ENCODE data around the gene GSG1L2. TPM values are rescaled to one million over a fixed set of nuclear protein-coding genes. Genes with fewer than 3 reads are reported as not detected.
A peak's percentile ranks its signal among the peaks of the same experiment; 100 is the strongest.

Gene GSG1L2
- total and polyA plus RNA-seq, 2 of the 13 experiments (the other 11 are each of a cell fraction or from before 2014, with no cell fraction given), result not detected

GRCh38 chr17:9811086-9811485, 10.8 kb downstream of the GSG1L2 start:
- no peaks in the 10 kb centered on the region for H3K79me2 ChIP-seq (ENCODE audit: insufficient read depth, low read length)
- H3K9me3 ChIP-seq (ENCODE audit: low read length), result no peaks in the 10 kb centered on the region
- H4K20me1 ChIP-seq (ENCODE audit: insufficient read depth, low read length), result no peaks in the 10 kb centered on the region
- in situ Hi-C loops (cut with HindIII; ENCODE audit: extremely low pct_ligation_motif_present, low pct_unique_long_range_greater_than_20kb), result no loop called here
- no peak overlapping the region for H3K9ac ChIP-seq (ENCODE audit: insufficient read depth, low read depth, low read length)
- DNase-seq (ENCODE audit: low spot score) (no peak), FAIRE-seq (no peak), ATAC-seq (no peak)
- H3K36me3 ChIP-seq (replicated peaks in 1 of 2; ENCODE audit: control insufficient read depth in 1 of 2, insufficient read depth in 2 of 2, low read length in 2 of 2), result no peaks in the 10 kb centered on the region
- no peaks in the 10 kb centered on the region for H3K4me1 ChIP-seq (ENCODE audit: insufficient read depth, low read length)
- BruUV-seq (replicated peaks), result no TSS peak
- CTCF ChIA-PET (ENCODE audit: low intra/inter-chr PET ratio, low total read pairs), result no interaction called here
- H3K27ac ChIP-seq (ENCODE audit: extremely low read length, insufficient read depth, low read length), result no peak overlapping the region
- no peak overlapping the region for H3K4me2 ChIP-seq (ENCODE audit: low read depth, low read length)
- WGBS (ENCODE audit: low lambda C conversion rate), result 22% methylated on average over 5 of the region's 5 CpGs
- peaks cover 0 to 10% of the 10 kb centered on the region in 2 experiments; a peak in 2 of 5 replicates for H3K27me3 ChIP-seq (ENCODE audit: control insufficient read depth in 1 of 2, insufficient read depth in 2 of 2, low read length in 2 of 2)
- POLR2A ChIA-PET, result no interaction called here
- H2AFZ ChIP-seq (ENCODE audit: low read length), result no peak overlapping the region
- no peak for TF ChIP-seq ZNF572 (CRISPR knock-in tag; IDR thresholded peaks at IDR 0.05)
- no peak for TF ChIP-seq CEBPZ (IDR thresholded peaks at IDR 0.05; ENCODE audit: low read length)
- no peak for TF ChIP-seq ATF3 (CRISPR knock-in tag; IDR thresholded peaks at IDR 0.05)
- no peak for TF ChIP-seq ZNF772 (CRISPR knock-in tag; IDR thresholded peaks at IDR 0.05)
- TF ChIP-seq ZNF12 (CRISPR knock-in tag; IDR thresholded peaks at IDR 0.05), result 0 out of 2 replicates have a peak, but pooled peaks have one; percentile 31
- TF ChIP-seq ZNF501 (CRISPR knock-in tag; IDR thresholded peaks at IDR 0.05), result no peak
- TF ChIP-seq ZBTB25 (CRISPR knock-in tag; IDR thresholded peaks at IDR 0.05), result no peak
- no peak for TF ChIP-seq MTF1 (CRISPR knock-in tag; IDR thresholded peaks at IDR 0.05)
- intact Hi-C loops (cut with micrococcal nuclease; ENCODE audit: unreplicated experiment), result no loop called here
- no peak overlapping the region for H3K4me3 ChIP-seq (replicated peaks in 1 of 3; ENCODE audit: insufficient read depth in 1 of 3, low read depth in 2 of 3, low read length in 3 of 3)
